G401 (cell line): ENCODE results near the gene TRMT10A. TPM values are rescaled to one million over a fixed set of nuclear protein-coding genes. Genes with fewer than 3 reads are reported as not detected.

ENCODE experiments used
- total RNA-seq: library from RNA; depleted of rRNA; stranded (reverse); fragments of >200 nt; shearing (Covaris generic); gene quantifications from 2 replicates; pipeline ENCODE4 v1.2.3, GENCODE V29; 2014; rRNA removed

TRMT10A gene
- total RNA-seq, 1 experiment from 2014 or later, result 8.4 TPM

Other genes starting within 250 kb of the TRMT10A start
- not detected in 2 replicates for gene ADH1B, start 242.6 kb downstream of the TRMT10A start, total RNA-seq
- not detected in 2 replicates for gene ADH1C, start 211.3 kb downstream of the TRMT10A start, total RNA-seq
- gene ADH7, start 128.7 kb downstream of the TRMT10A start, total RNA-seq, result not detected in 2 replicates
- not detected in 2 replicates for gene C4orf17, start 53.0 kb downstream of the TRMT10A start, total RNA-seq
- gene MTTP, start 10.8 kb upstream of the TRMT10A start, total RNA-seq, result not detected in 2 replicates
- gene C4orf54, start 93.8 kb upstream of the TRMT10A start, total RNA-seq, result not detected in 2 replicates